Neuronal stem cell (in vitro differentiated cells): Measurements from ENCODE around the gene SMURF2.

Experiments
- DNase-seq: peaks from one replicate; pipeline ENCODE4 v3.0.0-alpha.2; 2013; ENCODE audit warnings: low spot score
- H2AFZ ChIP-seq: one replicate; pipeline ENCODE4 v1.6.1; 2013; ENCODE audit warnings: mild to moderate bottlenecking, low read length, inconsistent platforms
- H2AK5ac ChIP-seq: 2 replicates; pipeline ENCODE4 v1.6.1; 2013; ENCODE audit warnings: low read depth, mild to moderate bottlenecking, inconsistent platforms, low read length, moderate library complexity, mixed read lengths
- H2BK120ac ChIP-seq: 2 replicates; pipeline ENCODE4 v1.6.1; 2013; ENCODE audit warnings: low read depth, mild to moderate bottlenecking, inconsistent platforms, low read length, moderate library complexity, mixed read lengths
- H2BK12ac ChIP-seq: one replicate; pipeline ENCODE4 v1.6.1; 2013; ENCODE audit warnings: low read length, inconsistent platforms
- H2BK15ac ChIP-seq: 2 replicates; pipeline ENCODE4 v1.6.1; 2013; ENCODE audit warnings: mild to moderate bottlenecking, low read length, inconsistent platforms, mixed read lengths
- H2BK5ac ChIP-seq: one replicate; pipeline ENCODE4 v1.6.1; 2013; ENCODE audit warnings: inconsistent platforms, mild to moderate bottlenecking, low read length, moderate library complexity
- H3K14ac ChIP-seq: one replicate; pipeline ENCODE4 v1.6.1; 2013; ENCODE audit warnings: low read length, inconsistent platforms
- H3K18ac ChIP-seq: 2 replicates; pipeline ENCODE4 v1.6.1; 2013; ENCODE audit warnings: low read length, inconsistent platforms
- H3K23ac ChIP-seq: 2 replicates; pipeline ENCODE4 v1.6.1; 2013; ENCODE audit warnings: low read depth, mild to moderate bottlenecking, mixed read lengths, low read length, inconsistent platforms; ENCODE audit not compliant: poor library complexity
- H3K27ac ChIP-seq: replicated peaks from 3 replicates; pipeline ENCODE4 v1.5.1; 2013; ENCODE audit warnings: low read length, inconsistent platforms
- H3K27me3 ChIP-seq, 3 experiments: 2 replicates each; pipeline ENCODE4 v1.6.1; 2013; ENCODE audit warnings: low read length in 3 of 3, mild to moderate bottlenecking in 2 of 3, inconsistent platforms in 1 of 3, low read depth in 1 of 3, mixed read lengths in 1 of 3, moderate library complexity in 1 of 3; ENCODE audit not compliant: control insufficient read depth in 3 of 3, insufficient read depth in 3 of 3
- H3K36me3 ChIP-seq, 2 donors: replicated peaks in 1 of 2; 2 replicates each; pipeline ENCODE4 v1.6.1; 2013; ENCODE audit warnings: low read length in 2 of 2; ENCODE audit not compliant: control insufficient read depth in 2 of 2, insufficient read depth in 2 of 2
- H3K4ac ChIP-seq: 2 replicates; pipeline ENCODE4 v1.6.1; 2013; ENCODE audit warnings: inconsistent platforms, mild to moderate bottlenecking, low read length, moderate library complexity
- H3K4me1 ChIP-seq, 2 donors: 1 replicate in 1 of 2; 2 replicates in 1 of 2; pipeline ENCODE4 v1.6.1; 2013; ENCODE audit warnings: low read length in 2 of 2, low read depth in 1 of 2; ENCODE audit not compliant: control insufficient read depth in 2 of 2, insufficient read depth in 1 of 2
- H3K4me2 ChIP-seq: one replicate; pipeline ENCODE4 v1.6.1; 2013; ENCODE audit warnings: mild to moderate bottlenecking, low read length, inconsistent platforms; ENCODE audit not compliant: insufficient read depth, poor library complexity, severe bottlenecking
- H3K4me3 ChIP-seq, 2 donors: 2 replicates each; pipeline ENCODE4 v1.5.1; 2013; ENCODE audit warnings: low read length in 2 of 2, mild to moderate bottlenecking in 2 of 2, inconsistent platforms in 1 of 2, moderate library complexity in 1 of 2
- H3K79me1 ChIP-seq: one replicate; pipeline ENCODE4 v1.6.1; 2013; ENCODE audit warnings: low read depth, mild to moderate bottlenecking, inconsistent platforms, low read length, moderate library complexity
- H3K9ac ChIP-seq: one replicate; pipeline ENCODE4 v1.6.1; 2013; ENCODE audit warnings: mild to moderate bottlenecking, low read depth, low read length, inconsistent platforms; ENCODE audit not compliant: poor library complexity
- H3K9me3 ChIP-seq, 2 donors: replicated peaks in 1 of 2; 2 replicates each; pipeline versions ENCODE3 to v1.6.1; 2013; ENCODE audit warnings: low read length in 2 of 2, mild to moderate bottlenecking in 2 of 2, inconsistent platforms in 1 of 2, low read depth in 1 of 2, mixed read lengths in 1 of 2, moderate library complexity in 1 of 2; ENCODE audit not compliant: control insufficient read depth in 2 of 2, insufficient read depth in 1 of 2
- H4K8ac ChIP-seq: one replicate; pipeline ENCODE4 v1.6.1; 2013; ENCODE audit warnings: low read depth, mild to moderate bottlenecking, inconsistent platforms, low read length, moderate library complexity
- H4K91ac ChIP-seq: one replicate; pipeline ENCODE4 v1.6.1; 2013; ENCODE audit warnings: low read length, low read depth, mild to moderate bottlenecking, inconsistent platforms; ENCODE audit not compliant: poor library complexity
- WGBS, 2 donors: extraction: QIAGEN DNeasy Blood & Tissue Kit; methylation state at CpG; one replicate each; pipeline ENCODE4 v1.1.7; 2013; ENCODE audit warnings: missing lambda C conversion rate in 2 of 2, mixed read lengths in 1 of 2; ENCODE audit not compliant: insufficient read length in 2 of 2, insufficient replicate concordance in 1 of 2; ENCODE audit errors: extremely low coverage in 2 of 2; 5-methylcytosine and 5-hydroxymethylcytosine counted together

Gene SMURF2

GRCh38 chr17:64527914-64528313 lies 134.2 kb downstream of the SMURF2 start:
- Histone ChIP-seq H4K8ac (no peak overlapping the region), H4K91ac (no peak overlapping the region), H2BK120ac (no peak overlapping the region), H3K14ac (no peak overlapping the region), H3K23ac (no peak overlapping the region), H3K27me3 (no peaks in the 10 kb centered on the region), H3K4me1 (no peaks in the 10 kb centered on the region), H2BK15ac (no peak overlapping the region), H2BK12ac (no peak overlapping the region), H2AK5ac (no peak overlapping the region), H3K27ac (no peak overlapping the region), H3K79me1 (no peaks in the 10 kb centered on the region), H2AFZ (no peak overlapping the region), H3K18ac (no peak overlapping the region), H3K9me3 (no peaks in the 10 kb centered on the region), H3K9ac (no peak overlapping the region), H3K4me2 (no peak overlapping the region), H2BK5ac (no peak overlapping the region), H3K4ac (no peak overlapping the region), H3K4me3 (no peak overlapping the region), H3K36me3 (peaks cover 36 to 99% of the 10 kb centered on the region in 2 donors)
- no peak for DNase-seq
- WGBS, 2 donors, result no CpG with 5 or more reads among the region's 2 CpGs

- no CpG with 5 or more reads among the region's 6 CpGs for WGBS, 2 donors
Measured at GRCh38 chr17:64520359-64520758, 141.7 kb downstream of the SMURF2 start.

GRCh38 chr17:64519601-64520000 lies 142.5 kb downstream of the SMURF2 start:
- Histone ChIP-seq H3K4me3 (no peak overlapping the region), H3K23ac (no peak overlapping the region), H3K79me1 (peaks cover 2% of the 10 kb centered on the region), H2BK120ac (no peak overlapping the region), H3K9ac (no peak overlapping the region), H3K4me2 (no peak overlapping the region), H4K8ac (no peak overlapping the region), H4K91ac (no peak overlapping the region), H2BK5ac (no peak overlapping the region), H2AFZ (no peak overlapping the region), H3K27me3 (no peaks in the 10 kb centered on the region), H3K4me1 (no peaks in the 10 kb centered on the region), H3K27ac (no peak overlapping the region), H3K4ac (no peak overlapping the region), H3K18ac (no peak overlapping the region), H3K36me3 (peaks cover 22 to 99% of the 10 kb centered on the region in 2 donors), H2BK15ac (no peak overlapping the region), H2AK5ac (no peak overlapping the region), H2BK12ac (no peak overlapping the region), H3K9me3 (no peaks in the 10 kb centered on the region), H3K14ac (no peak overlapping the region)
- WGBS, 2 donors, result no CpG with 5 or more reads among the region's 6 CpGs
- DNase-seq, result no peak

More at GRCh38 chr17:64520359-64520758, 141.7 kb downstream of the SMURF2 start:
- Histone ChIP-seq H2BK12ac (no peak overlapping the region), H3K18ac (no peak overlapping the region), H2AK5ac (no peak overlapping the region), H3K9ac (no peak overlapping the region), H2BK15ac (no peak overlapping the region), H3K23ac (no peak overlapping the region), H3K27me3 (no peaks in the 10 kb centered on the region), H3K4me3 (no peak overlapping the region), H3K36me3 (peaks cover 21 to 99% of the 10 kb centered on the region in 2 donors), H2BK5ac (no peak overlapping the region), H3K4ac (no peak overlapping the region), H3K27ac (no peak overlapping the region), H4K8ac (no peak overlapping the region), H3K79me1 (peaks cover under 1% of the 10 kb centered on the region), H3K4me1 (no peaks in the 10 kb centered on the region), H3K9me3 (no peaks in the 10 kb centered on the region), H3K14ac (no peak overlapping the region), H2AFZ (no peak overlapping the region), H4K91ac (no peak overlapping the region), H3K4me2 (no peak overlapping the region), H2BK120ac (no peak overlapping the region)
- no peak for DNase-seq

- Histone ChIP-seq H3K23ac (no peak overlapping the region), H3K36me3 (peaks cover 17 to 100% of the 10 kb centered on the region in 2 donors)
Measured at GRCh38 chr17:64515829-64516228, 146.3 kb downstream of the SMURF2 start.

More at GRCh38 chr17:64515829-64516228, 146.3 kb downstream of the SMURF2 start:
- Histone ChIP-seq H2BK120ac (no peak overlapping the region), H2AK5ac (no peak overlapping the region), H2BK5ac (no peak overlapping the region), H3K18ac (no peak overlapping the region), H3K79me1 (peaks cover 2% of the 10 kb centered on the region), H2AFZ (no peak overlapping the region), H3K14ac (no peak overlapping the region), H4K8ac (no peak overlapping the region), H3K9me3 (no peaks in the 10 kb centered on the region), H2BK12ac (no peak overlapping the region), H3K4me1 (no peaks in the 10 kb centered on the region), H4K91ac (no peak overlapping the region), H3K4me2 (no peak overlapping the region), H3K4ac (no peak overlapping the region), H2BK15ac (no peak overlapping the region), H3K27me3 (no peaks in the 10 kb centered on the region), H3K27ac (no peak overlapping the region), H3K4me3 (no peak overlapping the region), H3K9ac (no peak overlapping the region)
- no peak for DNase-seq
- WGBS, 2 donors, result no CpG with 5 or more reads among the region's 1 CpG
